Measurements from ENCODE around the gene PUM2.

The PUM2 gene

GRCh38 chr2:20203072-20203471 lies 147.6 kb downstream of the PUM2 start:
- Histone ChIP-seq H2AFZ (ENCODE audit: low read depth, low read length, severe bottlenecking) (no peak overlapping the region), H3K79me2 (ENCODE audit: insufficient read depth, low read length) (no peaks in the 10 kb centered on the region), H3K9me3 (ENCODE audit: insufficient read depth, low read length) (no peaks in the 10 kb centered on the region), H3K9me2 (replicated peaks; ENCODE audit: insufficient read depth, low read length) (no peaks in the 10 kb centered on the region), H3K4me2 (ENCODE audit: low read depth, low read length, poor library complexity, severe bottlenecking) (no peak overlapping the region), H3K9ac (ENCODE audit: low read length) (no peak overlapping the region), H3F3A (ENCODE audit: insufficient read depth) (no peaks in the 10 kb centered on the region), H3K36me3 (ENCODE audit: low read length) (no peaks in the 10 kb centered on the region), H4K20me1 (ENCODE audit: low read depth, low read length) (no peaks in the 10 kb centered on the region), H3K4me3 (ENCODE audit: insufficient read depth, low read length, poor library complexity, severe bottlenecking) (no peak overlapping the region), H3K27me3 (ENCODE audit: low read length) (no peaks in the 10 kb centered on the region), H3K27ac (ENCODE audit: low read depth, low read length) (no peak overlapping the region)
- TF ChIP-seq, protein P1, sequence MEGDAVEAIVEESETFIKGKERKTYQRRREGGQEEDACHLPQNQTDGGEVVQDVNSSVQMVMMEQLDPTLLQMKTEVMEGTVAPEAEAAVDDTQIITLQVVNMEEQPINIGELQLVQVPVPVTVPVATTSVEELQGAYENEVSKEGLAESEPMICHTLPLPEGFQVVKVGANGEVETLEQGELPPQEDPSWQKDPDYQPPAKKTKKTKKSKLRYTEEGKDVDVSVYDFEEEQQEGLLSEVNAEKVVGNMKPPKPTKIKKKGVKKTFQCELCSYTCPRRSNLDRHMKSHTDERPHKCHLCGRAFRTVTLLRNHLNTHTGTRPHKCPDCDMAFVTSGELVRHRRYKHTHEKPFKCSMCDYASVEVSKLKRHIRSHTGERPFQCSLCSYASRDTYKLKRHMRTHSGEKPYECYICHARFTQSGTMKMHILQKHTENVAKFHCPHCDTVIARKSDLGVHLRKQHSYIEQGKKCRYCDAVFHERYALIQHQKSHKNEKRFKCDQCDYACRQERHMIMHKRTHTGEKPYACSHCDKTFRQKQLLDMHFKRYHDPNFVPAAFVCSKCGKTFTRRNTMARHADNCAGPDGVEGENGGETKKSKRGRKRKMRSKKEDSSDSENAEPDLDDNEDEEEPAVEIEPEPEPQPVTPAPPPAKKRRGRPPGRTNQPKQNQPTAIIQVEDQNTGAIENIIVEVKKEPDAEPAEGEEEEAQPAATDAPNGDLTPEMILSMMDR (IDR thresholded peaks at IDR 0.05; ENCODE audit: insufficient read depth, low read length, poor library complexity, severe bottlenecking): no peak
- no peak for TF ChIP-seq EZH2phosphoT487 (conservative IDR thresholded peaks at IDR 0.05; ENCODE audit: low read length)

GRCh38 chr2:20201671-20202070 lies 149.0 kb downstream of the PUM2 start:
- Histone ChIP-seq H3K36me3 (ENCODE audit: low read length) (no peaks in the 10 kb centered on the region), H3K27me3 (ENCODE audit: low read length) (no peaks in the 10 kb centered on the region), H3K79me2 (ENCODE audit: insufficient read depth, low read length) (no peaks in the 10 kb centered on the region), H3K27ac (ENCODE audit: low read depth, low read length) (no peak overlapping the region), H3K9ac (ENCODE audit: low read length) (no peak overlapping the region), H3K9me3 (ENCODE audit: insufficient read depth, low read length) (no peaks in the 10 kb centered on the region), H4K20me1 (ENCODE audit: low read depth, low read length) (no peaks in the 10 kb centered on the region), H3K4me3 (ENCODE audit: insufficient read depth, low read length, poor library complexity, severe bottlenecking) (no peak overlapping the region), H3F3A (ENCODE audit: insufficient read depth) (no peaks in the 10 kb centered on the region), H2AFZ (ENCODE audit: low read depth, low read length, severe bottlenecking) (no peak overlapping the region), H3K4me2 (ENCODE audit: low read depth, low read length, poor library complexity, severe bottlenecking) (no peak overlapping the region), H3K9me2 (replicated peaks; ENCODE audit: insufficient read depth, low read length) (no peaks in the 10 kb centered on the region)
- no peak for TF ChIP-seq EZH2phosphoT487 (conservative IDR thresholded peaks at IDR 0.05; ENCODE audit: low read length)

DNA sequence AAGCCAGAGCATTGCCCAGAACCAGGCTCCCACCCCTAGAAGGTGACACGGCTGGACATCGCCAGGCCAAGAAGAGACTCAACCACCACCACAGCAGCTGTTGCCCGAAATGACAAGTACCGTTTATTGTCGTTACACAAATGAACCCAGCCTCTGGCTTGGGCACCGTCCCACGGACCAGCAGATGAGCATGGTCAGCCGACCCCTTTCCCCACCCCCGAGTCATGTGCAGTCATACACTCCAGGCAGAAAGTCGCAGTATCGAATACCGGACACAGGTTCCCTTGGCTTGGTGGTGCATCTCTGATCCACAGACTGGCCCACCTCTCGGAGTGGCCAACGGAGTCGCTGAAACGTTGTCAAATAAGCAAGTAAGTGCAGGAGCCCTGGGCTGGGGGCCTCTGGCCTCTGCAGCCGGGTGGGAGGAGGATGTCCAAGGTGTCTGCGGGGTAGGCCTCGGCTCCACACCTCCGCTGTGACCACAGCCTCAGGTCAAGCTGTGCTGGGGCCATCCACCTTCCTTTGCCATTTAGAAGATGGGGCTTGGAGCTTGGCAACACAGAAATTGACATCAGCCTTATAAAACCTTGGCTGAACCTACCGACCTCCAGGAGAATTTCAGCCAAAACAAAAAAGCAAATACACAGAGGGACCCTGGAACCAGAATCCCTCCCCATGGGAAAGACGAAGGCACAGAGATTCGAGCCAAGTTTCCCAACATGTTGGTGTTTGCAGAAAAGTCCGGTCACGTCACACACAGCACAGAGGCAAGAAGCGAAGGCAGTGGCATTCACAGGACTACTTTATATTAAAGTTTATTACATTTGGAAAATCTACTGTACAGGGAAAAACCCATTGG lies 149.7 kb downstream of the PUM2 start:
- Histone ChIP-seq H3K9me3 (ENCODE audit: insufficient read depth, low read length) (no peaks in the 10 kb centered on the region), H3K4me2 (ENCODE audit: low read depth, low read length, poor library complexity, severe bottlenecking) (no peak overlapping the region), H3K27me3 (ENCODE audit: low read length) (no peaks in the 10 kb centered on the region), H3K9ac (ENCODE audit: low read length) (no peak overlapping the region), H4K20me1 (ENCODE audit: low read depth, low read length) (no peaks in the 10 kb centered on the region), H3K4me3 (ENCODE audit: insufficient read depth, low read length, poor library complexity, severe bottlenecking) (no peak overlapping the region), H3F3A (ENCODE audit: insufficient read depth) (no peaks in the 10 kb centered on the region), H3K36me3 (ENCODE audit: low read length) (no peaks in the 10 kb centered on the region), H3K9me2 (replicated peaks; ENCODE audit: insufficient read depth, low read length) (no peaks in the 10 kb centered on the region), H3K79me2 (ENCODE audit: insufficient read depth, low read length) (no peaks in the 10 kb centered on the region), H2AFZ (ENCODE audit: low read depth, low read length, severe bottlenecking) (no peak overlapping the region), H3K27ac (ENCODE audit: low read depth, low read length) (no peak overlapping the region)
- TF ChIP-seq EZH2phosphoT487 (conservative IDR thresholded peaks at IDR 0.05; ENCODE audit: low read length): no peak
- TF ChIP-seq, protein P1 (IDR thresholded peaks at IDR 0.05; ENCODE audit: insufficient read depth, low read length, poor library complexity, severe bottlenecking): no peak

DNA sequence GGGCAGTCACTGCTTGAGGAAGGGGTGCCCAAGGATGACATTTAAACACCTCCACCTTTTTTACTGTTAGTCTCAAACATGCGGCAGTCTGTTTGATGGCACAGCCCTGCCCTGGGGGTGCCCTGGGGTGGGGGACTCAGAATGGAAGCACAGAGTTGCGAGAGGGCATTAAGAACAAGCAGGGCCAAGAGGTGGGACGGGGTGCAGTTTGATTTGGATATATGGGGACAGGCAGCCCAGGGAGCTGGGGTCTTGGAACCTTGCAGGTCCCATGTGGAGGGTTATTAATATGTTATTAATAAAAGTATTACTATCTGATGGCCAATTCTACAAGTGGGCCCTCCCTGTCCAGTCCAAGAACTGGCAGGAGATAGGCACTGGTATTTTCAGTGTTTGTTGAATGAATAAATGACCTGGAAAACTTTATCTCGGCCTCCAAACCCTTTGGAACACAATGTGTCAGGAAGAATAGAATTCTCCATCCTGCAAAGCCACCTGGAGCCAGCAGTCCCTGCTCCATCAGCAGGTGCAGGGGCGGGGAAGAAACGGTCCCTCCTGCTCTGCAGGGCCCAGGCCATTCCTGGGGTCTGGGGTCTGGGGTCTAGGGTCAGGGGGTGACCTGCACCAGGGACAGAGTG lies 150.9 kb downstream of the PUM2 start:
- no peak overlapping the region for H3K27ac ChIP-seq (ENCODE audit: low read depth, low read length)

More for the DNA sequence above, 150.9 kb downstream of the PUM2 start:
- Histone ChIP-seq H3K9ac (ENCODE audit: low read length) (no peak overlapping the region), H3K79me2 (ENCODE audit: insufficient read depth, low read length) (no peaks in the 10 kb centered on the region), H3K9me3 (ENCODE audit: insufficient read depth, low read length) (no peaks in the 10 kb centered on the region), H3K4me3 (ENCODE audit: insufficient read depth, low read length, poor library complexity, severe bottlenecking) (no peak overlapping the region), H3K9me2 (replicated peaks; ENCODE audit: insufficient read depth, low read length) (no peaks in the 10 kb centered on the region), H3K27me3 (ENCODE audit: low read length) (no peaks in the 10 kb centered on the region), H3K4me2 (ENCODE audit: low read depth, low read length, poor library complexity, severe bottlenecking) (no peak overlapping the region), H2AFZ (ENCODE audit: low read depth, low read length, severe bottlenecking) (no peak overlapping the region), H4K20me1 (ENCODE audit: low read depth, low read length) (no peaks in the 10 kb centered on the region), H3K36me3 (ENCODE audit: low read length) (no peaks in the 10 kb centered on the region), H3F3A (ENCODE audit: insufficient read depth) (no peaks in the 10 kb centered on the region)
- TF ChIP-seq, protein P1 (IDR thresholded peaks at IDR 0.05; ENCODE audit: insufficient read depth, low read length, poor library complexity, severe bottlenecking): no peak
- no peak for TF ChIP-seq EZH2phosphoT487 (conservative IDR thresholded peaks at IDR 0.05; ENCODE audit: low read length)
